SK-N-SH (cell line): ENCODE data around the gene LGR5.

Source experiments
- CHD2 ChIP-seq: fragments of 150-350 bp; IDR thresholded peaks from 2 replicates; pipeline ENCODE4 v1.6.1; 2018; ENCODE audit warnings: low read length; ENCODE audit not compliant: partially characterized antibody
- CTCF ChIP-seq: fragments of 200-600 bp; sonication (generic); IDR thresholded peaks from 2 replicates; pipeline ENCODE4 v1.6.1; 2017; ENCODE audit warnings: antibody characterized with exemption, mild to moderate bottlenecking, moderate library complexity
- EP300 ChIP-seq, 2 experiments: IDR thresholded peaks; 2 replicates each; pipeline versions ENCODE4 v1.4.0 to v1.6.1; 2012; ENCODE audit warnings: borderline replicate concordance in 1 of 2, low read depth in 1 of 2, low read length in 1 of 2
- EZH2phosphoT487 ChIP-seq: fragments of 200-600 bp; sonication (generic); IDR thresholded peaks from 2 replicates; pipeline ENCODE4 v1.6.1; 2017; ENCODE audit warnings: low read depth, mixed run types, mild to moderate bottlenecking, antibody characterized with exemption, moderate library complexity, borderline replicate concordance
- GABPA ChIP-seq: IDR thresholded peaks from 2 replicates; pipeline ENCODE4 v1.4.0; 2012; ENCODE audit warnings: low read depth, mild to moderate bottlenecking
- MEF2A ChIP-seq: IDR thresholded peaks from 2 replicates; pipeline ENCODE4 v1.4.0; 2012; ENCODE audit warnings: low read depth, borderline replicate concordance
- NFIC ChIP-seq: IDR thresholded peaks from 2 replicates; pipeline ENCODE4 v1.4.0; 2012; ENCODE audit warnings: borderline replicate concordance
- POLR2AphosphoS5 ChIP-seq: IDR thresholded peaks from 2 replicates; pipeline ENCODE4 v1.6.1; 2012; ENCODE audit warnings: low read depth, low read length
- RXRA ChIP-seq: IDR thresholded peaks from 2 replicates; pipeline ENCODE4 v1.4.0; 2012; ENCODE audit warnings: low read depth, mild to moderate bottlenecking, borderline replicate concordance
- SMC3 ChIP-seq: IDR thresholded peaks from 2 replicates; pipeline ENCODE4 v1.6.1; 2012; ENCODE audit warnings: low read depth, low read length, improper control_type of control experiment
- TAF1 ChIP-seq: IDR thresholded peaks from 2 replicates; pipeline ENCODE4 v1.6.1; 2012; ENCODE audit warnings: low read depth, mild to moderate bottlenecking, low read length, moderate library complexity, borderline replicate concordance
- USF2 ChIP-seq: fragments of 150-350 bp; IDR thresholded peaks from 2 replicates; pipeline ENCODE4 v1.6.1; 2017; ENCODE audit warnings: antibody characterized with exemption, low read length, low read depth, borderline replicate concordance
- YY1 ChIP-seq: IDR thresholded peaks from 2 replicates; pipeline ENCODE4 v1.4.0; 2012; ENCODE audit warnings: low read depth, mild to moderate bottlenecking
- ZBTB33 ChIP-seq: IDR thresholded peaks from 2 replicates; pipeline ENCODE4 v1.4.0; 2012; ENCODE audit warnings: low read depth, borderline replicate concordance

GRCh38 chr12:71411635-71412034 is 28.0 kb upstream of the LGR5 start:
- TF ChIP-seq CTCF (no peak), YY1 (no peak), EP300 (IDR thresholded peaks at IDR 0.05; ENCODE audit: borderline replicate concordance in 1 of 2, low read depth in 1 of 2, low read length in 1 of 2) (no peak), NFIC (no peak), EZH2phosphoT487 (no peak), TAF1 (no peak), GABPA (no peak), POLR2AphosphoS5 (no peak), SMC3 (no peak), USF2 (no peak), ZBTB33 (no peak), MEF2A (no peak), RXRA (no peak), CHD2 (no peak)
